HG02642 (cell line): Measurements from ENCODE around the gene SLC6A20.
A peak's percentile ranks its signal among the peaks of the same experiment; 100 is the strongest.

ENCODE experiments used
- ATAC-seq: cut with Tn5 transposase; IDR thresholded peaks from one replicate; pipeline ENCODE4 v1.9.1; 2021; ENCODE audit warnings: mild to moderate bottlenecking; ENCODE audit not compliant: unreplicated experiment, poor library complexity

Gene SLC6A20, protein sequence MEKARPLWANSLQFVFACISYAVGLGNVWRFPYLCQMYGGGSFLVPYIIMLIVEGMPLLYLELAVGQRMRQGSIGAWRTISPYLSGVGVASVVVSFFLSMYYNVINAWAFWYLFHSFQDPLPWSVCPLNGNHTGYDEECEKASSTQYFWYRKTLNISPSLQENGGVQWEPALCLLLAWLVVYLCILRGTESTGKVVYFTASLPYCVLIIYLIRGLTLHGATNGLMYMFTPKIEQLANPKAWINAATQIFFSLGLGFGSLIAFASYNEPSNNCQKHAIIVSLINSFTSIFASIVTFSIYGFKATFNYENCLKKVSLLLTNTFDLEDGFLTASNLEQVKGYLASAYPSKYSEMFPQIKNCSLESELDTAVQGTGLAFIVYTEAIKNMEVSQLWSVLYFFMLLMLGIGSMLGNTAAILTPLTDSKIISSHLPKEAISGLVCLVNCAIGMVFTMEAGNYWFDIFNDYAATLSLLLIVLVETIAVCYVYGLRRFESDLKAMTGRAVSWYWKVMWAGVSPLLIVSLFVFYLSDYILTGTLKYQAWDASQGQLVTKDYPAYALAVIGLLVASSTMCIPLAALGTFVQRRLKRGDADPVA

GRCh38 chr3:45795882-45796765, at the start of gene SLC6A20:
Gene SLC6A20 (minus strand): TSS chr3:45796536. CDS start chr3:45796419, 117 bp downstream.
- ATAC-seq, result no peak

GRCh38 chr3:45844616-45845015, 48.3 kb upstream of the SLC6A20 start:
- ATAC-seq, result no peak

DNA sequence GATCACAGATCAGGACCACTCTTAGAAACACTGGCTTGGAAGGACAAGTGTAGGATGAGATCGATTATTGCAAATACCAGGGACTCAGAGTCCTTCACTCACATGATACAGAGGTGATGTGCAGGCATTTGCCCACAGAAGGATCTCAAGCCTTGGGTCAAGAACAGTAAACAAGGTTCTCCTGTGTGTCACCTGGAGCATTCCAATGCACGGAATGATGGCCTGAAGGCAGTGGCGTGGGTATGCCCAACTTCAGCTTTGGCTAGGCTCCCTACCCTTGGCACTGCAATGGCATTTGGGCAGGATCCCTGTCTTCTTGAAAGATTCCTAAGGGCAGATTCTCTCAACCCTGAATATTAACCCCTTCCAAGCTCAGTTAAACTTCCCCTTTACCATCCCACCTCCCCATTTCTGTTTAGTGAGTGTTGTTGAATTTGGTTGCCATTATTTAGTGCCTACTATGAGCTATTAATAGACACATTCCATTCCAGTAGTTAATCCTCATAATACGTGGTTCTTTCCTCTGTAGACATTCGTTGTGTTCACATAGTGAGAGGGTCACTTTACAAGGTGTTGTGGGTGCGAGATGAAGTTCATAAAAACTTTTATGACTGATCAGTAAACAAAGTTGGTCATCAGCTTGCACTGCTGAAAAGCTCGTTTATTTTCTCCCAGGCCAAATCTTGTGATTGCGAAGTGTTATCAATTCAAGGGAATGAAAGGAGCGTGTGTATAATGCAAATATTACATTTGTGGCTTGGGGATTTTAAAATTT, 46.7 kb upstream of the SLC6A20 start:
- ATAC-seq, result no peak

DNA sequence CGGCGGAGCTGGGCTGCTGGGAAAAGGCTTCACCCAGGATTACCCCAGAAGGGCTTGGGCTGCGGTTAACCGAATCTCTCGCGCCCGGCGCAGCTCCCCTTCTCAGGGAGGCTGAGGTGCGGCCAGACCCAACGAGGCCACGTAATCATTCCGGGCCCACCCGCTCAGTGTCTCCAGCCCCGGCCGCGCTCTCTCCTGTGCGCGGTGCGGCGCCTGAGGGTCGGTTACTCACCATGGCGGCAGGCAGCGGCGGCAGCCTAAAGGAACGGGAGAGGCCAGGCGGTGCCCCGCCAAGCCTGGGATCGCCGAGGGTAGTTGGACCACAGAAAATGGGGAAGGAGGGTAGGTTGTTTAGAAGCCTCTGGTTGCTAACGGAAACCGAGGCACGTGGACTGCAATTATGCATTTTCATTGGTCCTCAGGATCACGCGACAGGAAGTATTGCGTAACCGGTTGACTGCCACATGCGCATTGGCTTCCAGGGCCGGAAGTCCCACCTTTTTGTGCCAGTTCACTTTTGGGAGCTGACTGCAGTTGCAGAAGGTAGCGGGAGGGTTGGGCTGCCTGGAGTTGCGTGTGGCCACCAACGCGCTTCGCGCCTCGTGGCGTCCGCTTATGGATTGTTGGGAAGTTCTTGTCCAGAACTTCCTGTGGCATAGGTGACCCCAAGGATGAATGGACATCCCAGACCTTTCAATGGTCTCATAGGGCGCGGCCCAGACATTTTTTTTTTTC, 45.6 kb upstream of the SLC6A20 start, which contains the start of gene LZTFL1:
LZTFL1 (minus strand) TSS at position 363 of the 735 bp plus-strand sequence; CDS start at position 235, 128 bp downstream.
- peak; percentile 90 for ATAC-seq

GRCh38 chr3:45841420-45841756, 45.1 kb upstream of the SLC6A20 start:
- peak; percentile 8 for ATAC-seq

- no peak for ATAC-seq
These were observed 42.1 kb upstream of the SLC6A20 start for GRCh38 chr3:45838466-45838865.

- no peak for ATAC-seq
These were observed 36.4 kb upstream of the SLC6A20 start for GRCh38 chr3:45832699-45833098.

DNA sequence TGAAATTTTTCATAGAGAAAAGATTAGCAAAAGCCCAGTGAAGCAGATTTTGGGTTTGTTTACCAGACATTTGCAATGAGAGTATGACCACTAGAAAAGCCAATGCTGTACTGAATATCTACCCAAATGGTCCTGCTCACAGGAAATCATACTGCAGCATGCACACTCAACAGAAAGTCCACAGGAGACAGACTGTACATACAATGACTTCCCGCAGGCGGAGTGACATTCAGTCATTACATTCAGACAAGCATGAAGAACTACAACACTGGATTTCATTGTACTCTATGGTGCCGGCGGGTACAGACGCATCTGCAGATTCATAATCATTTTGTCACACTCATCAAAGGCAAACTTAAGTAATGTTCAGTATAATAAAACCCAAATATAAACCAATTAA, 33.8 kb upstream of the SLC6A20 start:
- no peak for ATAC-seq

- ATAC-seq, result no peak
These were observed 30.6 kb upstream of the SLC6A20 start for GRCh38 chr3:45826908-45827307.

DNA sequence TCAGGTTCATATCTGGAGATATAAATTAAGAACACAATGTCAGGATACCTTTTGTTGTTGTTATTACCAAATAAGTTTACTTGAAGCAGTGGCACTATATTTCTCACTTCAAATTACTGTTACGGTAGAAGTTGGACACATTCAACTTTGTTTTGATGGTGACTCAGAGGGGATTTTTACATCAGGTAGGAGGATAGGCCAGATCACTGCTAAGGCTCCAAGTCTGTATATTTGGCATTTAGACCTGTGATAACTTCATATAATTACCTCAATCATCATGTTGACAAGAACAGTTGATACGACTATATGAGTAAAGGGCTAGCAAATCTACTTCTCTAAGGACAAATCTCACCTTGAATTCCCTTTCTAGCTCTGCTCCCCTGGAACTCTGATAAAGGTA, 30.0 kb upstream of the SLC6A20 start:
- no peak for ATAC-seq

GRCh38 chr3:45821127-45821526, 24.8 kb upstream of the SLC6A20 start:
- ATAC-seq, result no peak

GRCh38 chr3:45819543-45819942, 23.2 kb upstream of the SLC6A20 start:
- no peak for ATAC-seq

- ATAC-seq, result no peak
These were observed 21.6 kb upstream of the SLC6A20 start for GRCh38 chr3:45817831-45818522.

DNA sequence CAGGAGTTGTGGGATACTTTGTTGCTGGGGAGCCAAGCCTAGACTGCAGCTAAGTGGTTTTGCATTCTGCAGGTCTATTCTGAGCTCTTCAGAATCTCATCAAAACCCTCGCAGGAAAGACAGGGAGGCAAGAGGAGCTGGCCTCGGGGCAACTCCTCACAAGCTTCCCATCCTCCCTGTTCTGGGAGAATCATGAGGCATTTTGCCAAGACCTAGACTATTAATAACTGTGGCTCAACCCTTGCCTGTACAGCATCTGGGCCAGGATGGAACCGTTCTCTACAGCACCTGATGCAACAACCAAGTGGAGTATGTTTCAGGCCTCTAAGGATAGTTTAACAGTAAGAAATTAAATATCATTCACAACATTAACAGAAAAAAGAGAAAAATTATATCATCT, 20.2 kb upstream of the SLC6A20 start:
- ATAC-seq, result no peak

DNA sequence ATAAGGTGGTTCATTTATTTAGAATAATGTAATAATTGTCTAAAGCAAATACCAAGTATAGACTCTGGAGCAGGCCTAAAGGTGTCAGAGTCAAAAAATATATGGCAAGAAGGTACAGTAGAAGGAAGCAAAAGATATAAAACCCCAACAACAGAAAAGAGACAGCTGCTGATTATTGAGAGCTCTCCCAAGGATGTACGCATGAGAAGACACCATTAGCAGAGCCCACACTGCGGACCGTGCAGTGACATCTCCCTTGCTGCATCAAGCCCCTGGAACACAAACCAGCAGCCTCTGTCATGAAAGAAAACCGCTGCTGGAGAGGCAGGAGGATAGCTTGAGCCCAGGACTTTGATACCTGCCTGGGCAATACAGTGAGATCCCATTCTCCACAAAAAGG, 18.0 kb upstream of the SLC6A20 start:
- no peak for ATAC-seq

- ATAC-seq, result no peak
These were observed 11.6 kb upstream of the SLC6A20 start for GRCh38 chr3:45807681-45808540.

GRCh38 chr3:45807133-45807532, 10.8 kb upstream of the SLC6A20 start:
- ATAC-seq, result no peak

GRCh38 chr3:45806072-45806471, 9.7 kb upstream of the SLC6A20 start:
- ATAC-seq, result no peak
